Measurements from ENCODE around the gene NTM.

- TF ChIP-seq POLR2AphosphoS5 (IDR thresholded peaks at IDR 0.05; ENCODE audit: low read depth, low read length) = no peak
- TF ChIP-seq POLR2A (IDR thresholded peaks at IDR 0.05; ENCODE audit: low read depth, low read length) = no peak
- no peak for TF ChIP-seq PAX5 (IDR thresholded peaks at IDR 0.05; ENCODE audit: insufficient read depth, low read length, severe bottlenecking)
These were observed 295.6 kb downstream of the NTM start for GRCh38 chr11:131666006-131666405.

All from GM12891 (cell line).